AG08396 (cell line): ENCODE measurements around the gene UBD.

ENCODE experiments used
- DNase-seq: peaks from one replicate; pipeline ENCODE4 v3.0.0; 2012; ENCODE audit warnings: low spot score, mixed read lengths

Gene UBD

GRCh38 chr6:29559524-29560287 is at the start of gene UBD:
UBD (minus strand) TSS chr6:29559732; CDS start chr6:29559701, 31 bp downstream.
- no peak for DNase-seq

GRCh38 chr6:29608131-29608530 is 48.6 kb upstream of the UBD start:
- no peak for DNase-seq

GRCh38 chr6:29603930-29604329 is 44.4 kb upstream of the UBD start:
- DNase-seq = no peak

- no peak for DNase-seq
Observed at GRCh38 chr6:29603456-29603855, 43.9 kb upstream of the UBD start.

- DNase-seq = no peak
Observed at GRCh38 chr6:29602564-29603361, 43.2 kb upstream of the UBD start.

GRCh38 chr6:29598172-29598747 is 38.7 kb upstream of the UBD start:
- no peak for DNase-seq

- DNase-seq = no peak
Observed at GRCh38 chr6:29597184-29597583, 37.7 kb upstream of the UBD start.

GRCh38 chr6:29596381-29596900 is 36.9 kb upstream of the UBD start:
- no peak for DNase-seq

- DNase-seq = no peak
Observed at GRCh38 chr6:29593199-29593855, 33.8 kb upstream of the UBD start.

- DNase-seq = no peak
Observed at GRCh38 chr6:29591677-29592076, 32.1 kb upstream of the UBD start.

- DNase-seq = no peak
Observed at GRCh38 chr6:29590218-29590808, 30.8 kb upstream of the UBD start.

GRCh38 chr6:29589423-29590048 is 30.0 kb upstream of the UBD start:
- DNase-seq = peak; percentile 55

- no peak for DNase-seq
Observed at GRCh38 chr6:29584821-29585220, 25.3 kb upstream of the UBD start, which contains the start of gene OR2H2. OR2H2 (plus strand) TSS chr6:29585121; CDS start chr6:29587945, 2,824 bp downstream.

GRCh38 chr6:29577544-29577943 is 18.0 kb upstream of the UBD start:
- DNase-seq = no peak

GRCh38 chr6:29576056-29576455 is 16.5 kb upstream of the UBD start:
- no peak for DNase-seq

- no peak for DNase-seq
Observed at GRCh38 chr6:29567991-29568390, 8.5 kb upstream of the UBD start.

GRCh38 chr6:29567541-29567940 is 8.0 kb upstream of the UBD start:
- DNase-seq = no peak

GRCh38 chr6:29566856-29567255 is 7.3 kb upstream of the UBD start:
- DNase-seq = no peak

- no peak for DNase-seq
Observed at GRCh38 chr6:29564875-29565274, 5.3 kb upstream of the UBD start.

GRCh38 chr6:29563435-29563965 is 4.0 kb upstream of the UBD start:
- no peak for DNase-seq

GRCh38 chr6:29561606-29562181 is 2.2 kb upstream of the UBD start:
- no peak for DNase-seq
